Stimulated activated CD4-positive, alpha-beta T cell treated with anti-CD3 and anti-CD28 coated beads, TNF-alpha, amount 100 ng/mL, for 48 hours (primary cell): ENCODE measurements around the gene RCOR1.
A peak's percentile ranks its signal among the peaks of the same experiment; 100 is the strongest.
"Not testable (repeated sequence)": the region's sequence is repeated elsewhere in the genome, so short reads cannot be mapped to it uniquely, and the experiment has no call there.

ENCODE experiments used
- DNase-seq, 3 donors: peaks; one replicate each; pipeline ENCODE4 v3.0.0-alpha.2; 2020; ENCODE audit warnings: low read depth in 3 of 3

Gene RCOR1

DNA sequence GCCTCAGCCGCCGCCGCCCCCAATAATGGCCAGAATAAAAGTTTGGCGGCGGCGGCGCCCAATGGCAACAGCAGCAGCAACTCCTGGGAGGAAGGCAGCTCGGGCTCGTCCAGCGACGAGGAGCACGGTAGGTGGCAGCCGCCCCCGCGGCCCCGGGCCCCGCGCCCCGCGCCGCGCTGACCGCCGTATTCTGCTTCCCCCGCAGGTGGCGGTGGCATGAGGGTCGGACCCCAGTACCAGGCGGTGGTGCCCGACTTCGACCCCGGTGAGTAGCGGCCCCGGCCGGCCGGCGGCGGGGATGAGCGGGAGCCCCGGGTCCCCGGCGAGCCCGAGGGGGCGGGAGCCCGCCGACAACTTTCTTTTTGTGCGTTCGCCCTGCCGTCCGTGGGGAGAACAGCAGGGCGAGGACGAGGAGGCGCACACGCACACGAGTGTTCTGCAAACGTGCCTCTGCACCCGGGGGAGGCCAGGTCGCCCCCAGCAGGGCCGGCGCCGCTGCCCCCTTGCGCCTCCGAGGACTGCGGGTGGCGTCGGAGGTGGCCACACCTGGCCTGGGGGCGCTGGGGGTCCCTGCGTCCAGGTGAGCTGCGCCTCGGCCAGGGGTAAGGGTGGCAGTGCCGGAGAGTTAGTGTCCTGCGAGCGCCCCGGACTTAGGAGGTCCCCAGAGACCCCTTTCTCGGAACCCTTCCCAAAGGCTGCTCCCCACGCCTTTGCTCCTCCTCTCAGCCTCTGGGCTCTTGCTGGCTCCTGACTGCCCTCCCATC lies 794 bp downstream of the RCOR1 start:
- DNase-seq, result peak; percentile 26 to 41 (median 26)

DNA sequence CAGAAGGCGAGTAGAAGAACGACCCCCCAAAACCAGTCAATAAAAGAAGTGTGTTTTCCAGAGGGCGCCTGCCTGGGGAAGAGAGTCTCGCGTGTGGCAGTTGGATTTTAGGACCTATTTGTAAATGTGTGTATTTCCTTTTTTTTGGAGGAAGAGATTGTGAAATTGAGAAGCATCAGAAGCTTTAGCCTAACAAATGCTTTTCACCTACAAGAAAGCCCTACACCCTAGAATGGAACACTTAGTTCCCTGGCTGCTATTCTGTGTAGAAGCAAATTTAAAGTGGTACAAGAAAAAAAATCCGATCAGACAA lies 1.3 kb downstream of the RCOR1 start:
- DNase-seq, result no peak

DNA sequence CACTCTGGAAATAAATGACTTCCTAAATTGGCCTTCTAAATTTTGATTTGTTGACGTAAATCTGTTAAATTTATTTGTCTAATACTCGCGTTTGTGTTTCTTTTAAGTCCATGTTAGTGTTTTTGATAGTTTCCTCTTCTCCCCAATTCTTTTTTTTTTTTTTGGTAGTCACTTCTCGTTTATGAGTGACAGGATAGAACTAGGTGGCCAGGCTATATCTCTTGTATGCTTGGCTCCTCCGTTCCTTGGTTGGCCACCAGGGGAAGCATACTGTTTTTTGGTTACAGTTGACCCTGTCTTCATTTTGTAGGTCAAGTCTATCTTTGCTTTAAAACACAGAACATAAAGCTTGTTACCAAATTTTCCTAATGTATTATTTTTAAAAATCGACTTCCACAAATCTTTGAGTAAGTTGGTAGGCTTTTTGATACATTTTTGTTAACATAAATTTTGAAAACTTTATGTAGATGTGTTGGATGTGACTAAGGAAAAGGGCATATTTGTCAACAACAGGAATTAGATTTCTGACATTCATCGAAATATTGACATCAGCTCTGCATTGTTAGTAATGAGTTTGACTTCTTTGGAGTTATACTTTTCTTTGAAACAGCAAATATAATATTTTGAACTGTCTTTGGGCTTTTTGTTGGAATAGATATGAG lies 2.2 kb downstream of the RCOR1 start:
- peak; percentile 17 to 49 (median 32) for DNase-seq

DNA sequence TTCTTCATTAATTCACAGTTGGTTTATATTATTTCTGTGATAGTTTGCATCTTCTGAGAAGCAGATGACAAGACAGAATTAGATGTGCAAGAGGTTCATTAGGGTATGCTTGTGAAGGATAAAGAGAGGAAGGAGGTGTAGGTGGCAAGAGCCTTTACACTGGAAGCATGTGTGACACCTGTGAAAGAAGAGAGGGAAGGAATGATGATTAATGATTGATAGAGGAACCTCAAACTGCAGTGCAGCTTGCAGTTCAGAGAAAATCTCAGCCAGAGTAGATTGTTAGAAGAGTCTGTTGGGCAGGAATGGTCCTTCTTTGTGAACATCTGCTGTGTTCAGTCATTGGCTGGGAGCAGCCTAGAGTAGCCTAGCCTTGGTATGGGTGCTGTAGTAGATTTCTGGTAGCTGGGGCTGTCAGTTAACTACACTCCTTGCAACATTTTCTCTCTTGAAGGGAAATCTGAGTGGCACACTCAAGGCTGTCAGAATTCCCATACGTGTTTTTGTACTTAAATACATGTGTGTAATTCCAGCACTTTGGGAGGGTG lies 9.0 kb downstream of the RCOR1 start:
- DNase-seq, result no peak

- DNase-seq, result no peak
Observed at GRCh38 chr14:102602421-102603292, 10.2 kb downstream of the RCOR1 start.

GRCh38 chr14:102603293-102603907 lies 11.0 kb downstream of the RCOR1 start:
- no peak for DNase-seq

DNA sequence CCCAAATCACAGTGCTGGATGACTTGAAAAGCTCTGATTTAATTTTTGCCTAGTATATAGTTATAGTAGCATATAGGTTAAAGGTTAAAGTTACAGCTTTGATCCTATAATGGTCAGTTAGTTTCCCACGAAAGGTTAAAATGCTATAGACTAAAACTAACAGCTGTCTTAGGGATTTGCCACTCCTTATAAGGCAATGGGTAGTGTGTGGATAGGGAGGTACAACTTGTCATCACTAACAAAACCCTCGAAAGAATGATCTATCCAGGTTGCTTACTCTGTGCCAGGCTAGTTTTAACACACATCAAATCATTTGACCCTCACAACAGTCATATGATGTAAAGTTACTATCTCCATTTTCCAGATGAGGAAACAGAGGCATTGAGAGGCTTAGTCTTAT lies 11.7 kb downstream of the RCOR1 start:
- no peak for DNase-seq

- no peak for DNase-seq
Observed at GRCh38 chr14:102605029-102605428, 12.6 kb downstream of the RCOR1 start.

GRCh38 chr14:102606296-102606695 lies 13.8 kb downstream of the RCOR1 start:
- no peak for DNase-seq

GRCh38 chr14:102608064-102608446 lies 15.6 kb downstream of the RCOR1 start:
- no peak for DNase-seq

GRCh38 chr14:102610968-102611811 lies 18.7 kb downstream of the RCOR1 start:
- DNase-seq, result no peak

DNA sequence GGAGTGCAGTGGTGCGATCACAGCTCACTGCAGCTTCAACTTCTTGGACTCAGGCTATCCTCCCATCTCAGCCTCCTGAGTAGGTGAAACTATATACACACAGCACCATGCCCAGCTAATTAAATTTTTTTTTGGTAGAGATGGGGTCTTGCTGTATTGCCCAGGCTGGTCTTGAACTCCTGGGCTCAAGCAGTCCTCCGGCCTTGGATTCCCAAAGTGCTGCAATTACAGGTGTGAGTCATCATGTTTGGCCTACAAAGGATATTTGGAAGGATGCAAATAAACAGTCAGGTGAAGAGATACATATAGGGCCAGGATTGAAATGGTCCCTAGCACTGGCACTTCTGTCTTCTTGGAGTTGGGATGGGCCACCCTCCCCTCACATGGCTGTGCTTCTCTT lies 23.9 kb downstream of the RCOR1 start:
- DNase-seq, result no peak

GRCh38 chr14:102616799-102617198 lies 24.4 kb downstream of the RCOR1 start:
- no peak for DNase-seq

GRCh38 chr14:102619012-102619411 lies 26.6 kb downstream of the RCOR1 start:
- DNase-seq, result not testable (repeated sequence)

- DNase-seq, result no peak
Observed at GRCh38 chr14:102620413-102620812, 28.0 kb downstream of the RCOR1 start.

DNA sequence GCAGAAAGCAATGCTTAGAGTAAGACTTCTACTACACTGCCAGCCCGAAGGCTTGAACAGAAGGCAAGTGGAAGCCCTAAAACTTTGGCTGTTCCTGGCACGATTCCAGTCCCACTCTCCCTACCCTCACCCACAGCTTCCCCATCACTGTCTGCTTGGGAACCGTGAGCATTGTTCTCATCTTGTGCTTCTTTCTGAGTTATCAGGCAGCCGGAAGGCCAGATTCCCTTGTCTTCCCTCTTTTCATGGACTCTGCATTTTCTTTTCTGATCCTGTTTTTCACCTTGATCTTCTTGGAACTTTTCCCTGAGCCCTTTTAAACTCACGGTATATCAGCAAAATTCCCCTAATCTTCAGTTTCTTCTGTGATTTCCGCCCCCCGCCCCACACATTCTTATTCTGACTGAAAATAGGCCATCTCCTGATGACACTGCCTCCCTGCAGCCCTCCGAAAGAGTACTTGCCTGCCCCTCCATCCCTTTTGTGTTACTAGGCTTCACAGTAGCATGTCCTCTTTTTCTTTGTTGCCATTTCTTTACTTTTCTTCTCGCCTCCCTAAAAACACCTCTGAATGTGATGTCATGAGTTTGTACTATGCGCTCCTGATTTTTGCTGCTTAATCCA lies 29.9 kb downstream of the RCOR1 start:
- no peak for DNase-seq

DNA sequence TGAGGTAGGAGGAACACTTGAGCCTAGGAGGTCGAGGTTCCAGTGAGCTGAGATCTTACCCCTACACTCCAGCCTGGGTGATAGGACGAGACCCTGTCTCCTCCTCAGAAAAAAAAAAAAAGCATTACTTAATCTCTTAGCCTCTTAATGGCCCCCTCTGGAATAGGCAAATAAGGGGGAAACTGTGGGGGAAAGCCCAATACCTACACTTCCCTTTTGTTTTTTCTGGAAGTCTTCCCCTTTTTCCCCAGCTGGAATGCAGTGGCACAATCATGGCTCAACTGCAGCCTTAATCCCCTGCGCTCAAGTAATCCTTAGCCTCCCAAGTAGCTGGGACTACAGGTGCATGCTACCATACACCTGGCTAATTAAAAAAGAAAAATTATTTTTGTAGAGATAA lies 32.2 kb downstream of the RCOR1 start:
- no peak for DNase-seq

DNA sequence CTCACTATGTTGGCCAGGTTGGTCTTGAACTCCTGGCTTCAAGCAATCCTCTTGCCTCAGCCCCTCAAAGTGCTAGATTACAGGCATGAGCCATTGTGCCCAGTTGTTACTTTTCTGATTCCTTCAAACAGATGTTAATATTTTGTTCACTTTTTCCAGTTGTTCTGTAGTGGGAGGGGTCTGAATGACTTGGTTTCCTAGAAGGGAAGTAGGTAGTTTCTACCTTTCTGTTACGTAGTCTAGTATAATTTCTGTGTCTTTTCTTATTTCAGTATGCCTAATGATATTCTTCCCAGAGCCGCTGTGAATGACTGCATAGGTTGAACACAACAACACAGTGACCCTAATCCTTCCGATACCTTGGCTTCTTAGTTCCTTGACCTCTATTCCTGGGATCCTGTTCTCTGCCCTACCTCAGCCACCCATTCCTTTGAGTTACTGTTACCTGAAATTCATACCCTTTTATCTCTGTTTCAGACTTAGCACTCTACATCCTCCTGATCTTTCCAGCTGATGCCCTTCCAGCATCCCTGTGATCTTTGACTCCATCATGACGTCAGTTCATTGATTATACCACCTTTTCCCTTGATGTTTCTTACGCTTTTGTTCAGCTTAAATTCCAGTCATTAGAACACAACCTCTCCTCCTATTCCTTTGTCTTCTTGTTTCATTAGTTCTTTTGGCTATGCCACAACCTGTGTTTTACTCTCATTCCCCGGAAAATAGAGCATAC lies 33.3 kb downstream of the RCOR1 start:
- no peak for DNase-seq

DNA sequence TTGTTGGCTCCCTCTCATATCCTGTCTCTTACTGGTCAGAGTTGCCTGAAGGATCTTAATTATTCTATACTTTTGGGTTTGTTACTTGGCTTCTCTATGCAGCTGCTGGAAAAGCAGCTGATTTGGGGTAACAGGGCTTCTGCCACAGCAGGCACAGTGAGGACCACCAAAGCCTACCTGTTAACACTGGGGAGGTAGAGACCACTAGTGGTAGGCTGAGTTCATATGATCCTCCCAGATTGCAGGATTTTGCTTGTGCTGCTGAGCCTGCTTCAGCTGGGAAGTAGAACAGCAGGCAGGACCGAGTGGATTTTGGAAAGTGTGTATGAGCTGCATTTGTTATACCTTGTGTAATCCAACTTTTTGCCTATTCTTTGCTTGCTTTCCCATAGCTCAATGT lies 34.1 kb downstream of the RCOR1 start:
- DNase-seq, result no peak

- DNase-seq, result no peak
Observed at GRCh38 chr14:102629011-102629444, 36.6 kb downstream of the RCOR1 start.
